HG02943 (cell line): ENCODE data around the gene GLYR1.
"Not testable (repeated sequence)": the region's sequence is repeated elsewhere in the genome, so short reads cannot be mapped to it uniquely, and the experiment has no call there.

Experiments used
- ATAC-seq: cut with Tn5 transposase; IDR thresholded peaks from one replicate; pipeline ENCODE4 v1.9.1; 2021; ENCODE audit warnings: mild to moderate bottlenecking, low read depth, moderate library complexity; ENCODE audit not compliant: unreplicated experiment

Gene GLYR1

GRCh38 chr16:4795181-4795827, 51.8 kb downstream of the GLYR1 start, which contains the start of gene SMIM22:
TSS of gene SMIM22 (plus strand) at chr16:4795369. CDS start at chr16:4795735, 366 bp downstream.
- ATAC-seq, result no peak

- no peak for ATAC-seq
These were observed 54.1 kb downstream of the GLYR1 start for GRCh38 chr16:4792951-4793513.

GRCh38 chr16:4790871-4791270, 56.2 kb downstream of the GLYR1 start:
- ATAC-seq, result no peak

- no peak for ATAC-seq
These were observed 56.8 kb downstream of the GLYR1 start for GRCh38 chr16:4790261-4790660.

GRCh38 chr16:4788910-4789309, 58.2 kb downstream of the GLYR1 start:
- ATAC-seq, result no peak

- no peak for ATAC-seq
These were observed 58.6 kb downstream of the GLYR1 start for GRCh38 chr16:4788489-4788889.

- ATAC-seq, result no peak
These were observed 59.2 kb downstream of the GLYR1 start, which contains the start of gene SEPTIN12 for GRCh38 chr16:4787627-4788482. TSS of gene SEPTIN12 (minus strand) at chr16:4788345. CDS start at chr16:4787645, 700 bp downstream.

GRCh38 chr16:4787068-4787467, 60.0 kb downstream of the GLYR1 start:
- no peak for ATAC-seq

GRCh38 chr16:4785758-4786433, 61.2 kb downstream of the GLYR1 start:
- no peak for ATAC-seq

- ATAC-seq, result not testable (repeated sequence)
These were observed 62.6 kb downstream of the GLYR1 start for GRCh38 chr16:4784444-4784987.

GRCh38 chr16:4783951-4784336, 63.1 kb downstream of the GLYR1 start:
- ATAC-seq, result no peak

GRCh38 chr16:4783251-4783950, 63.7 kb downstream of the GLYR1 start:
- ATAC-seq, result no peak

- ATAC-seq, result no peak
These were observed 66.9 kb downstream of the GLYR1 start for GRCh38 chr16:4780235-4780634.

- no peak for ATAC-seq
These were observed 69.1 kb downstream of the GLYR1 start for GRCh38 chr16:4778050-4778392.

GRCh38 chr16:4777339-4778049, 69.6 kb downstream of the GLYR1 start:
- no peak for ATAC-seq

GRCh38 chr16:4776141-4776705, 70.9 kb downstream of the GLYR1 start:
- no peak for ATAC-seq

GRCh38 chr16:4775005-4775404, 72.1 kb downstream of the GLYR1 start:
- ATAC-seq, result no peak

- no peak for ATAC-seq
These were observed 74.7 kb downstream of the GLYR1 start for GRCh38 chr16:4772351-4772750.

GRCh38 chr16:4771646-4772045, 75.4 kb downstream of the GLYR1 start:
- ATAC-seq, result no peak
